Measurements from ENCODE around the gene AKNAD1.

Gene AKNAD1

DNA sequence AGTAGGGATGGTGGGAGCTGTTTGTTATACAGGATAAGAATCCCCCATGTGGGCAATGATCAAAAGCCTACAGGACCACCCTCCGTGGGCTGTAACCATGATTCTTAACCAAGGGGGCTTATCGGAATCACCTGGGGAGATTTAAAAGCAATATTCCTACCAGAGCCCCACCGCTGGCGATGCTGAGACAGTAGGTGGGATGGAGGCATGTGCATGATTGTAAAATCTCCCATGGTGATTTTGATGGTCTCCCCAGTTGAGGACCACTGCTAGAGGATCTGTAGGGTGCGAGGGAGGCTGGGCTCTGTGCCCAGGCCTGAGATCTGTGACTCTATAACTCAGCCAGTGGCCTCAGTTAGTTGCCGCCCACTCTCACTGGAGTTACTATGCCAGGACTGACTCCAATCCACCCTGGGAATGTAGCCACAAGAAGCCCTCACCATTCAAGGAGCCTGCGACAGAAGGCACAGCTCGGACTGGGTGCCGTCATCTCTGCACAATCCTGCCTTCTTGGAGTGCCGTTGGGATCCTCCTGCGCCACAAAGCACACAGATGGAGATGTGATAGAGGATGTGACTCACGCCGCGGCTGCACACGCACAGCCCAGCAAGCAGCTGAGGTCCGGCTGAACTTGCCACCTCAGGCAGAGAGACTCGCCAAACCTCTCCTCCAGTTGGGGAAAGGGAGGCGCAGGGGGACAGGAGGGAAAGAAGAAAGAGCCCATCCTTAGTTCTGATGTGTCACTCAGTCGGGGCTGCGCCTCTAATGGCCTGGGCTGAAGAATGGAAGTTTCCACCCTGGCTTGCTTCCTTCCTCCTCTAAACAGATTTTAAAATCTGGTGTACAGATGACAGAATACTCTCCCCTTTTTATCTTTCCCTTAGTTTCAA lies 26.5 kb downstream of the AKNAD1 start:
- H3K4me1 Mint-ChIP-seq: no peaks in the 10 kb centered on the region
- no peak overlapping the region for H3K4me3 Mint-ChIP-seq
- no peak for DNase-seq
- H3K9me3 Mint-ChIP-seq: no peaks in the 10 kb centered on the region
- no peaks in the 10 kb centered on the region for H3K36me3 Mint-ChIP-seq (ENCODE audit: low read depth)
- H3K27ac Mint-ChIP-seq: no peak overlapping the region
- no peak for TF ChIP-seq CTCF (IDR thresholded peaks at IDR 0.05)
- H3K27me3 Mint-ChIP-seq (ENCODE audit: low read depth, poor library complexity): peaks cover 10% of the 10 kb centered on the region

DNA sequence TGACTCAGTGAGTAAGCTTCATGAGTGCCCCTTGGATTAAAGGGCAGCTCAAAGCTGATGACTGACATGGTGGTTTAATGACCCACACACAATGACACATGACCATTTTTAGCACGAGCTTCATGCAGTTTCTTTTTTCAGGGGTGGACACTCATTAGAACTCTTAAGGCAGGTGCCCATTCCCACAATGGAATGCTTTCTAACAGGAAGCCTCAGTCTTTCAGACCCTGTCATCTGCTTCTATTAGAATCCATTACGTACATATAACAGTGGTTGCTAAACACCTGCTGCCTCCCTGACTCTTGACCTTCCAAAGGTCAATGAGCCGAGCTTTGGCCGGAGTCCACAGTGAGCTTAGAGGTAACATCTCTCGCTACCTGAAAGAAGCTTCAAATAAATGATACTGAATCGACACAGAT lies 27.4 kb downstream of the AKNAD1 start:
- H3K4me1 Mint-ChIP-seq: no peaks in the 10 kb centered on the region
- H3K27ac Mint-ChIP-seq: no peak overlapping the region
- no peaks in the 10 kb centered on the region for H3K36me3 Mint-ChIP-seq (ENCODE audit: low read depth)
- no peak overlapping the region for H3K4me3 Mint-ChIP-seq
- H3K27me3 Mint-ChIP-seq (ENCODE audit: low read depth, poor library complexity): peaks cover 7% of the 10 kb centered on the region
- TF ChIP-seq CTCF (IDR thresholded peaks at IDR 0.05): no peak
- H3K9me3 Mint-ChIP-seq: no peaks in the 10 kb centered on the region
- no peak for DNase-seq

DNA sequence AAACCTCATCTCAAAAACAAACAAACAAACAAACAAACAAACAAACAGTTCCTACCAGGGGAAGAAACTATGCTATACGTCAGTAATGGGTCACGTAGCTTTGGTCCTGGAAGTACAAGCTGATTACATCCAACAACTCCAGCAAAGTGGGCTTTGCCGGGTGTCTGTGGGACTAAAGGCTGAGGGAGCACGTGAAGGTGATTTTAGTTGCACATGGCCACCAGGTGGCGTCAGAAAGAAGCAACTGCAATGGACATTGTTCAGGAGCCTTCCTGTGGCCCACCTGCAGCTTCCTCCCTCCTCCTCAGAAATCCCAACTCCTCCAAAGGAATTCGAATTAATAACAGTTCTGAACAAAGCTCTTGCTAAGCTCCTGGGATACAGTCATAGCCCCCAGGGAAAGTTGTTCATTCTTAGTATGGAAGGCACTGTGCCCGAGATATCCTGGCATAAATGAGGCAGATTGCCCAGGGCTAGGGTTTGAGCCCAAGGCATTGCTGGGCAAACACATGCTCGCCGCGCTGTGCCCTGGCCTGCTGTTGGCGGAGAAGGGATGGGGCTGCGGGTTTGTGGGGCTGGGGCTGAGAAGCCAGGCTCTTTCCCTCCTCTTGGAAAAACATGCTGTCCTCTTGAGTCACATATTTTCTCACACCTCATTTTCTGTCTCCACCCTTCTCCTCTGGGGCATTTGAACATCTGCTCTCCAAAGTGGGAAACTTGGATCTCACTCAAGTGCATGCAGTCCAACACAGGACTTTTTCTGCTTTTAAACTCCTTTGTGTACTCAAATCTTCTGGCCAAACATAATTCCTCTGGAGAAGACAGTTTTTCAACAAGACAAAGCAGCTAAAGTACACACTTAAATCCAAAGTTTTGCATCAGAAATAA lies 28.6 kb downstream of the AKNAD1 start:
- TF ChIP-seq CTCF (IDR thresholded peaks at IDR 0.05): peak; percentile 67
- Mint-ChIP-seq H3K9me3 (no peaks in the 10 kb centered on the region), H3K4me1 (no peaks in the 10 kb centered on the region), H3K27ac (no peak overlapping the region), H3K36me3 (ENCODE audit: low read depth) (no peaks in the 10 kb centered on the region), H3K4me3 (no peak overlapping the region), H3K27me3 (ENCODE audit: low read depth, poor library complexity) (peaks cover 7% of the 10 kb centered on the region)
- peak; percentile 82 for DNase-seq

DNA sequence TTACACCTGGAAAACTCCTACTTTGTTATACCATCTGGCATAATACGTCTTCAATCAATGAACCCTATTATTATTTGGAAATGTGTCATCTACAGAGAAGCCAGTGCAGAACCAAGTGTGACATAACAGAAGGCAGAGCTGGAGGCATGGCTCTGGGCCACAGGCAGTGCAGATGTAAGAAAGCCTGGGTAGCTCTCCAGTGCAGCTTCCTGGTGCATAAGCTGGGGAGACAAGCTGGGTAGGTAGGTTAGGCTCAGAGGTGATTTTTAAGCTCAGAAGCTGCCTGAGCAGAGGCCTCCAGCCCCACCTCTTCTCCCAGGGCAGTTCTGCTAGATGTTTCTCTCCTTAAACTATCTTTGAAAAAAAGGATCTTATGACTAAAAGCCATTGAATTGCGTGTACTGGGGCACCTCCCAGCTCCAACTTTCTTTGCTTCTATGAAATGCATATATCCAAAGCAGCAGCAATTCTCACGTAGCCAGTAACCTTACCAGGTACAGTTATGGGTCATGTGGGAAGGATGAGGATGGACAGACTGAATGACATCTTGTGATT lies 30.7 kb downstream of the AKNAD1 start:
- Mint-ChIP-seq H3K4me1 (no peaks in the 10 kb centered on the region), H3K27me3 (ENCODE audit: low read depth, poor library complexity) (peaks cover 10% of the 10 kb centered on the region), H3K9me3 (no peaks in the 10 kb centered on the region)

GRCh38 chr1:108824051-108824450 lies 32.8 kb downstream of the AKNAD1 start:
- DNase-seq: no peak
- Mint-ChIP-seq H3K9me3 (no peaks in the 10 kb centered on the region), H3K4me1 (no peaks in the 10 kb centered on the region), H3K36me3 (ENCODE audit: low read depth) (no peaks in the 10 kb centered on the region), H3K27me3 (ENCODE audit: low read depth, poor library complexity) (peaks cover 10% of the 10 kb centered on the region), H3K4me3 (no peak overlapping the region), H3K27ac (no peak overlapping the region)
- no peak for TF ChIP-seq CTCF (IDR thresholded peaks at IDR 0.05)

More for the DNA sequence above, 30.7 kb downstream of the AKNAD1 start:
- no peak overlapping the region for H3K4me3 Mint-ChIP-seq
- H3K27ac Mint-ChIP-seq: no peak overlapping the region
- DNase-seq: no peak
- H3K36me3 Mint-ChIP-seq (ENCODE audit: low read depth): no peaks in the 10 kb centered on the region
- TF ChIP-seq CTCF (IDR thresholded peaks at IDR 0.05): no peak

Measured in nephron progenitor cell (in vitro differentiated cells).